HFFc6 (cell line): ENCODE results near the gene BNIPL. TPM values are rescaled to one million over a fixed set of nuclear protein-coding genes. Genes with fewer than 3 reads are reported as not detected.
A peak's percentile ranks its signal among the peaks of the same experiment; 100 is the strongest.

Experiments used
- DNase-seq: peaks from one replicate; pipeline ENCODE4 v3.0.0-alpha.2; 2018
- H3K27ac Mint-ChIP-seq: 2 replicates; pipeline ENCODE4 v1.8.0; 2020; ENCODE audit warnings: mild to moderate bottlenecking, mixed read lengths
- H3K27me3 Mint-ChIP-seq: 2 replicates; pipeline ENCODE4 v1.8.0; 2021; ENCODE audit warnings: mild to moderate bottlenecking, moderate library complexity, mixed read lengths; ENCODE audit not compliant: insufficient read depth
- H3K36me3 Mint-ChIP-seq: 2 replicates; pipeline ENCODE4 v1.8.0; 2021; ENCODE audit warnings: low read depth, mixed read lengths
- H3K4me1 Mint-ChIP-seq: 2 replicates; pipeline ENCODE4 v1.8.0; 2020; ENCODE audit warnings: low read depth, mixed read lengths
- H3K4me3 Mint-ChIP-seq: 2 replicates; pipeline ENCODE4 v1.8.0; 2020; ENCODE audit warnings: mild to moderate bottlenecking, moderate library complexity, mixed read lengths
- H3K9me3 Mint-ChIP-seq: 2 replicates; pipeline ENCODE4 v1.8.0; 2020; ENCODE audit warnings: mild to moderate bottlenecking, mixed read lengths
- total RNA-seq, 6 experiments: library from RNA; stranded (reverse); fragmentation: NEBNext Ultra II Directional; extraction: Animal tissue kit (Norgen Biotek cat#: 25700); gene quantifications; 2 replicates in 1 of 6; 3 replicates in 5 of 6; pipeline ENCODE4 v1.2.3, GENCODE V29; 2021
- TF ChIP-seq, protein P1 (sequence below): fragments of 200-600 bp; sonication (generic); IDR thresholded peaks from 2 replicates; pipeline ENCODE4 v1.5.0; 2021; ENCODE audit warnings: antibody characterized with exemption, mild to moderate bottlenecking

BNIPL gene
- total RNA-seq, 6 experiments from 2014 or later, result 0.06 to 0.31 (median 0.12) TPM; not detected in 1

DNA sequence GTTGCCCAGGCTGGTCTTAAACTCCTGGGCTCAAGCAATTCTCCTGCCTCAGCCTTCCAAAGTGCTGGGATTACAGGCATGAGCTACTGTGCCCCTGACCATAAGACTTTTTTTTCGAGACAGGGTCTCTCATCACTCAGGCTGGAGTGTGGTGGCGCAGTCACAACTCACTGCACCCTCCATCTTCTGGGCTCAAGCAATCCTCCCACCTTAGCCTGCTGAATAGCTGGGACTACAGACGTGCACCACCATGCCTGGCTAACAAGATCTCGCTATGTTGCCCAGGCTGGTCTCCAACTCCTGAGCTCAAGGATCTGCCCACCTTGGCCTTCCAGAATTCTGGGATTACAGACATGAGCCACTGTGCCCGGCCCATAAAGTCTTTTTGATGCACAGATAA is 13.1 kb downstream of the BNIPL start:
- DNase-seq, result no peak
- Mint-ChIP-seq H3K4me1 (peaks cover 31% of the 10 kb centered on the region), H3K4me3 (peak overlapping the region; percentile 95), H3K36me3 (peaks cover 11% of the 10 kb centered on the region), H3K27me3 (peaks cover 4% of the 10 kb centered on the region), H3K9me3 (no peaks in the 10 kb centered on the region), H3K27ac (peak overlapping the region; percentile 96; the same call in 1 of the 2 replicates)
- TF ChIP-seq, protein P1, sequence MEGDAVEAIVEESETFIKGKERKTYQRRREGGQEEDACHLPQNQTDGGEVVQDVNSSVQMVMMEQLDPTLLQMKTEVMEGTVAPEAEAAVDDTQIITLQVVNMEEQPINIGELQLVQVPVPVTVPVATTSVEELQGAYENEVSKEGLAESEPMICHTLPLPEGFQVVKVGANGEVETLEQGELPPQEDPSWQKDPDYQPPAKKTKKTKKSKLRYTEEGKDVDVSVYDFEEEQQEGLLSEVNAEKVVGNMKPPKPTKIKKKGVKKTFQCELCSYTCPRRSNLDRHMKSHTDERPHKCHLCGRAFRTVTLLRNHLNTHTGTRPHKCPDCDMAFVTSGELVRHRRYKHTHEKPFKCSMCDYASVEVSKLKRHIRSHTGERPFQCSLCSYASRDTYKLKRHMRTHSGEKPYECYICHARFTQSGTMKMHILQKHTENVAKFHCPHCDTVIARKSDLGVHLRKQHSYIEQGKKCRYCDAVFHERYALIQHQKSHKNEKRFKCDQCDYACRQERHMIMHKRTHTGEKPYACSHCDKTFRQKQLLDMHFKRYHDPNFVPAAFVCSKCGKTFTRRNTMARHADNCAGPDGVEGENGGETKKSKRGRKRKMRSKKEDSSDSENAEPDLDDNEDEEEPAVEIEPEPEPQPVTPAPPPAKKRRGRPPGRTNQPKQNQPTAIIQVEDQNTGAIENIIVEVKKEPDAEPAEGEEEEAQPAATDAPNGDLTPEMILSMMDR, result no peak

DNA sequence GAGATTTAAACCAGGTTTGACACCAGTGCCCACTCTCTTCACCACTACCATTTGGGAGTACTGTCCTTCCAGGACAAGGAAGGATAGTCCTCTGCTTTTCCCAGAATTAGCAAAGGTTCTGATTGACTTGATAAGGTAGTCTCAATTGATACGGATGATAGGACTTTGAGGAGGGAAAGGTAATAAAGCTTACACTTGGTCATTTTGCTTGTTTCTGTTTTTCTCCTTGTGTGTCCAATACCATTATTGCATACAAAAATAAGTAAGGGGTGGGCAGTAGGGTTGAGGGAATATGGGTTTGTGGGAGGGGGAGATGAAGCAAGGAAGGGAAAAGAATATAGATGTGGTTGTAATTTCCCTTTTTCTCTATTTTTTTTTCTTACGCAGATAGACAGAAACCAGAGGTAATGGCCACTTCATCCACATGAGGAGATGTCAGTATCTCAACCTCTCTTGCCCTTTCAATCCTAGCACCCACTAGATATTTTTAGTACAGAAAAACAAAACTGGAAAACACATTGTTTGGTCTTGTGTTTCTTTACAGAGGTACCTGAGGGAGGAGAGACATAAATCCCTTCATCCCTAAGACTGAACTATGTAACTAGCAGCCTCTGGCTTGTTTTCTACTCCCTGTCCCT is 13.8 kb downstream of the BNIPL start:
- Mint-ChIP-seq H3K27me3 (peaks cover 4% of the 10 kb centered on the region), H3K36me3 (peaks cover 18% of the 10 kb centered on the region), H3K4me1 (peaks cover 36% of the 10 kb centered on the region), H3K9me3 (no peaks in the 10 kb centered on the region), H3K4me3 (no peak overlapping the region), H3K27ac (peak overlapping the region; percentile 96)
- no peak for DNase-seq
- TF ChIP-seq, protein P1, result no peak

DNA sequence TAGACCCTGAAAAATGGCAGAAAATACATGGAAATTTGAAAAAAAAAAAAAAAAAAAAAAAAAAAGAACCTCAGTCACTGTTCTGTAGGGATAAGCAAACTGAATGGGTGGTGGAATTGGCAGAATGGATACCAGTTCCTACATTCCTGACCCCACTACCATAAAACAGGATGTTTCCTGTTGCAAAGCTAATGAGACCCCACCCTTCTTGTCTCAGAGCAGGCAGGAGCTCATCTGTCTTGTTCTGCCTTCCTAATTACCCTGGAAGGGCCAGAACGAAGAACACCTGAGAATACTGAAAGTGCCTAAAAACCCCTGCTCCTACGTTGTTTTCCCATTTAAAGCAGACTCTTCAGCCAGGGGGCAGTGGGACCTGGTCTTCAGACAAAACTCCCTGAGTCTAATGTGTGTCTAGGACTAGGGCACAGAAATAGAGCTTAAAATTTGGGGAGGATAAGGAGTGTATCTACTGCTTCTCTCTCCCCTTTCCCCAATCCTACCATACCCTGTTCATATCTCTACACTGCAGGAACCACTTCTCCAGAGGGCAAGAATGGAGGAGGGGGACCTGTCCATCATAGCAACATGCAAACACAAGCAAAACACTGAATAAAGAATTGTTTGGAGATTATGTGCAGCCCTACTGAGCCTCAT is 15.1 kb downstream of the BNIPL start:
- Mint-ChIP-seq H3K27ac (peak overlapping the region; percentile 96), H3K36me3 (peaks cover 29% of the 10 kb centered on the region), H3K9me3 (no peaks in the 10 kb centered on the region), H3K27me3 (peaks cover 6% of the 10 kb centered on the region), H3K4me1 (peaks cover 48% of the 10 kb centered on the region), H3K4me3 (no peak overlapping the region)
- TF ChIP-seq, protein P1, result no peak
- no peak for DNase-seq

DNA sequence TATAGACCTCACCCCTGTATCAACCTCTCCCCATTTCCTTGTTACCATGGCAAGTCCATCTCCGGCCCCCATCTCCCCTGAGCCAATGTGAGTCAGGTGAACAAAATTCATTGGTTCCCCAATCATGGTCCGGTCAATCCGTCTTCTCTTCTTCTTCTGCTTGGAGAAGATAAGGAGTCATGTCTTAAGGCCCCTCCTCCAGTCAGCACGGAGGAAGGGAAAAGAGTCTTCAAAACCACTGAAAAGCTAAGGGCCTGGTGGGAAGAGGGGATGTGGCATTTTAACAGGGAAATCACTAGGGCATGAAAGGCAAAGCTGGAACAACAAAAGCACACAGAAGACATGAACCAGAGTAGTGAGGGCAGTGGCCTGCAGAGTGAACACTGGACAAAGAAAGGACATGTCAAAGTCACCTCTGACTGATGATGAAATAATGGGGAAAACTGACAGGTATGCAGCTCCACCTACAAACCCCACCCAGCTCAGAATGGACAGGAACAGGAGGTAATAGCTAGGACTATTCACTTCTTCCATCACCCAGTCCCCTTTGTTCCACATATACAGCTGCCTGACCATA is 18.7 kb downstream of the BNIPL start:
- H3K36me3 Mint-ChIP-seq, result peaks cover 53% of the 10 kb centered on the region
- H3K9me3 Mint-ChIP-seq, result no peaks in the 10 kb centered on the region
- H3K4me1 Mint-ChIP-seq, result peaks cover 37% of the 10 kb centered on the region
- peaks cover 4% of the 10 kb centered on the region for H3K27me3 Mint-ChIP-seq
- TF ChIP-seq, protein P1, result no peak
- no peak overlapping the region for H3K4me3 Mint-ChIP-seq
- H3K27ac Mint-ChIP-seq, result peak overlapping the region; percentile 99; the same call in 1 of the 2 replicates
- DNase-seq, result no peak

DNA sequence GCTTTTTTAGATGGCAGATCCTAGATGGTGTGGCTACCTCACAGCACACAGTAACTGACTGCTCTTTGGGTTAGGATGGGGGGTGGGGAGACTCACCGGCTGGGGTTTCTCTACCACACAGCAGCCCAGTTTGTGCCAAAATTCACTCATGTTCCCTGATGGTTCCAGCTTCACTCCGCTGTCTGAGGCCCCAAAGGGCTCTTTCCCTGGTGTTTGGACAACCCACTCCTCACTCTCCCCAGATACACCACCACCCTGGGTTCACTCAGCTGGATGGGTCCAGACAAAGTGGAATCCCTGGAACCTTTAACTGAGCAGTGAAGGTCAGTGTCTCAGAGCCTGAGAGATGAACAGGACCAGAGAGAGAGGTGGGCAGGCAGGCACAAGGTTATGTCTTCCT is 19.2 kb downstream of the BNIPL start:
- DNase-seq, result no peak
- peaks cover 4% of the 10 kb centered on the region for H3K27me3 Mint-ChIP-seq
- H3K4me1 Mint-ChIP-seq, result peaks cover 37% of the 10 kb centered on the region
- no peaks in the 10 kb centered on the region for H3K9me3 Mint-ChIP-seq
- H3K27ac Mint-ChIP-seq, result peak overlapping the region; percentile 99
- TF ChIP-seq, protein P1, result no peak
- peaks cover 53% of the 10 kb centered on the region for H3K36me3 Mint-ChIP-seq
- H3K4me3 Mint-ChIP-seq, result peak overlapping the region; percentile 58; the same call in 1 of the 2 replicates
